Measurements from ENCODE around the gene CSH1. TPM values are rescaled to one million over a fixed set of nuclear protein-coding genes. Genes with fewer than 3 reads are reported as not detected.

The CSH1 gene
- total RNA-seq, 1 experiment from 2014 or later: not detected

GRCh38 chr17:63847525-63848249 is 48.7 kb downstream of the CSH1 start:
- Histone ChIP-seq H2AK5ac (ENCODE audit: insufficient read length, low read length) (no peak overlapping the region), H3K23ac (ENCODE audit: insufficient read length, low read depth, low read length) (no peak overlapping the region), H4K5ac (ENCODE audit: insufficient read length, low read depth, low read length) (no peak overlapping the region), H3K56ac (ENCODE audit: insufficient read length, low read depth, low read length) (no peak overlapping the region), H3K14ac (ENCODE audit: insufficient read depth, low read length) (no peak overlapping the region), H3K4me1 (ENCODE audit: insufficient read depth, low read length) (no peaks in the 10 kb centered on the region), H4K91ac (ENCODE audit: insufficient read length, low read depth, low read length) (no peak overlapping the region), H2BK20ac (ENCODE audit: low read depth, low read length, poor library complexity, severe bottlenecking) (no peak overlapping the region), H2BK12ac (ENCODE audit: insufficient read length, low read depth, low read length) (no peak overlapping the region), H3K27me3 (ENCODE audit: insufficient read depth, low read length) (peaks cover 4% of the 10 kb centered on the region; the same call in 1 of the 2 replicates), H3T11ph (ENCODE audit: low read length) (no peak overlapping the region), H3K79me1 (ENCODE audit: insufficient read depth, low read depth, low read length, poor library complexity, severe bottlenecking) (no peaks in the 10 kb centered on the region), H2BK5ac (ENCODE audit: insufficient read length, low read length) (no peak overlapping the region), H4K8ac (replicated peaks; ENCODE audit: insufficient read length, low read depth, low read length) (no peak overlapping the region), H4K20me1 (ENCODE audit: control insufficient read depth, insufficient read depth, insufficient read length) (no peaks in the 10 kb centered on the region), H2AFZ (ENCODE audit: low read length) (no peak overlapping the region), H2BK120ac (ENCODE audit: low read depth, low read length, poor library complexity, severe bottlenecking) (no peak overlapping the region), H3K9ac (ENCODE audit: extremely low read depth, insufficient read length, low read length) (no peak overlapping the region), H3K18ac (ENCODE audit: insufficient read length, low read depth, low read length) (no peak overlapping the region), H2BK15ac (ENCODE audit: low read depth, low read length) (no peak overlapping the region), H3K4ac (ENCODE audit: low read depth, low read length) (no peak overlapping the region), H3K23me2 (ENCODE audit: insufficient read length, low read depth, low read length, poor library complexity, severe bottlenecking) (no peaks in the 10 kb centered on the region), H3K79me2 (ENCODE audit: insufficient read depth, low read length) (no peaks in the 10 kb centered on the region), H3K9me3 (ENCODE audit: control insufficient read depth, low read depth, low read length) (no peaks in the 10 kb centered on the region), H3K27ac (ENCODE audit: insufficient read length, low read depth, low read length) (no peak overlapping the region), H3K4me2 (ENCODE audit: insufficient read depth, insufficient read length, low read length) (no peak overlapping the region)
- no CpG with 5 or more reads among the region's 3 CpGs for WGBS (ENCODE audit: extremely low coverage, insufficient read length, low lambda C conversion rate)
- H3K36me3 Mint-ChIP-seq (ENCODE audit: insufficient read depth in 1 of 3, low read depth in 3 of 3): peaks cover 0 to 10% (median 3%) of the 10 kb centered on the region in 3 experiments; a peak in 4 of 7 replicates
- peaks cover 2 to 10% of the 10 kb centered on the region in 2 experiments; a peak in 3 of 4 replicates for H3K4me1 Mint-ChIP-seq
- H3K27ac Mint-ChIP-seq: no peak overlapping the region
- TF ChIP-seq CTCF (conservative IDR thresholded peaks at IDR 0.05): no peak
- peaks cover 67% of the 10 kb centered on the region for H3K27me3 Mint-ChIP-seq (ENCODE audit: low read depth)
- peaks cover 8 to 15% of the 10 kb centered on the region in 2 experiments for H3K9me3 Mint-ChIP-seq
- DNase-seq: no peak
- H3K4me3 Mint-ChIP-seq: no peak overlapping the region
